IPS DF 4.7 (cell line): ENCODE data around the gene PRC1.
"Not testable (repeated sequence)": the region's sequence is repeated elsewhere in the genome, so short reads cannot be mapped to it uniquely, and the experiment has no call there.

Experiments used
- DNase-seq: peaks from one replicate; pipeline ENCODE4 v3.0.0-alpha.2; 2013; ENCODE audit warnings: low spot score; ENCODE audit errors: extremely low read depth

Gene PRC1

GRCh38 chr15:90994417-90995311, at the start of gene PRC1:
Gene PRC1 (minus strand): TSS chr15:90994535. CDS start chr15:90994417, 118 bp downstream.
- peak; percentile 76 for DNase-seq

GRCh38 chr15:91043202-91043874, 49.0 kb upstream of the PRC1 start:
- DNase-seq: no peak

- no peak for DNase-seq
Observed at GRCh38 chr15:91040856-91041255, 46.5 kb upstream of the PRC1 start.

- DNase-seq: no peak
Observed at GRCh38 chr15:91039996-91040395, 45.7 kb upstream of the PRC1 start.

- peak; percentile 84 for DNase-seq
Observed at GRCh38 chr15:91032919-91033803, 38.8 kb upstream of the PRC1 start.

- DNase-seq: no peak
Observed at GRCh38 chr15:91031796-91032195, 37.5 kb upstream of the PRC1 start.

- no peak for DNase-seq
Observed at GRCh38 chr15:91027677-91028076, 33.3 kb upstream of the PRC1 start.

GRCh38 chr15:91023720-91024119, 29.4 kb upstream of the PRC1 start:
- no peak for DNase-seq

- no peak for DNase-seq
Observed at GRCh38 chr15:91022832-91023129, 28.4 kb upstream of the PRC1 start.

GRCh38 chr15:91022075-91022831, 27.9 kb upstream of the PRC1 start, which contains the start of gene VPS33B:
Gene VPS33B (minus strand): TSS chr15:91022594. CDS start chr15:91022249, 345 bp downstream.
- peak; percentile 68 for DNase-seq

GRCh38 chr15:91021516-91022074, 27.3 kb upstream of the PRC1 start:
- no peak for DNase-seq

GRCh38 chr15:91018158-91018557, 23.8 kb upstream of the PRC1 start:
- DNase-seq: no peak

- no peak for DNase-seq
Observed at GRCh38 chr15:91017716-91018115, 23.4 kb upstream of the PRC1 start.

GRCh38 chr15:91013701-91014100, 19.4 kb upstream of the PRC1 start:
- DNase-seq: not testable (repeated sequence)

- DNase-seq: no peak
Observed at GRCh38 chr15:91007266-91007665, 12.9 kb upstream of the PRC1 start.

GRCh38 chr15:91001209-91001608, 6.9 kb upstream of the PRC1 start:
- no peak for DNase-seq

- DNase-seq: no peak
Observed at GRCh38 chr15:90998737-90999136, 4.4 kb upstream of the PRC1 start.

- DNase-seq: no peak
Observed at GRCh38 chr15:90994059-90994416, 297 bp downstream of the PRC1 start.

GRCh38 chr15:90991587-90992285, 2.6 kb downstream of the PRC1 start:
- no peak for DNase-seq

- no peak for DNase-seq
Observed at GRCh38 chr15:90990446-90990845, 3.9 kb downstream of the PRC1 start.
